ENCODE measurements around the gene CLEC19A. TPM values are rescaled to one million over a fixed set of nuclear protein-coding genes. Genes with fewer than 3 reads are reported as not detected.

Gene CLEC19A
- total RNA-seq, 1 donor from 2014 or later: not detected

- DNase-seq (ENCODE audit: extremely low spot score, unreplicated experiment): no peak
- no peaks in the 10 kb centered on the region for H3K4me1 Mint-ChIP-seq (ENCODE audit: unreplicated experiment)
- H3K36me3 Mint-ChIP-seq (ENCODE audit: unreplicated experiment): no peaks in the 10 kb centered on the region
- no peak overlapping the region for H3K4me3 Mint-ChIP-seq (ENCODE audit: unreplicated experiment)
- no peaks in the 10 kb centered on the region for H3K9me3 Mint-ChIP-seq (ENCODE audit: unreplicated experiment)
- no peak overlapping the region for H3K27ac Mint-ChIP-seq (ENCODE audit: unreplicated experiment)
- TF ChIP-seq, protein P1, sequence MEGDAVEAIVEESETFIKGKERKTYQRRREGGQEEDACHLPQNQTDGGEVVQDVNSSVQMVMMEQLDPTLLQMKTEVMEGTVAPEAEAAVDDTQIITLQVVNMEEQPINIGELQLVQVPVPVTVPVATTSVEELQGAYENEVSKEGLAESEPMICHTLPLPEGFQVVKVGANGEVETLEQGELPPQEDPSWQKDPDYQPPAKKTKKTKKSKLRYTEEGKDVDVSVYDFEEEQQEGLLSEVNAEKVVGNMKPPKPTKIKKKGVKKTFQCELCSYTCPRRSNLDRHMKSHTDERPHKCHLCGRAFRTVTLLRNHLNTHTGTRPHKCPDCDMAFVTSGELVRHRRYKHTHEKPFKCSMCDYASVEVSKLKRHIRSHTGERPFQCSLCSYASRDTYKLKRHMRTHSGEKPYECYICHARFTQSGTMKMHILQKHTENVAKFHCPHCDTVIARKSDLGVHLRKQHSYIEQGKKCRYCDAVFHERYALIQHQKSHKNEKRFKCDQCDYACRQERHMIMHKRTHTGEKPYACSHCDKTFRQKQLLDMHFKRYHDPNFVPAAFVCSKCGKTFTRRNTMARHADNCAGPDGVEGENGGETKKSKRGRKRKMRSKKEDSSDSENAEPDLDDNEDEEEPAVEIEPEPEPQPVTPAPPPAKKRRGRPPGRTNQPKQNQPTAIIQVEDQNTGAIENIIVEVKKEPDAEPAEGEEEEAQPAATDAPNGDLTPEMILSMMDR (IDR thresholded peaks at IDR 0.05): no peak
- no peaks in the 10 kb centered on the region for H3K27me3 Mint-ChIP-seq (ENCODE audit: unreplicated experiment)
Observed at GRCh38 chr16:19289811-19290485, 4.4 kb downstream of the CLEC19A start.

- TF ChIP-seq, protein P1 (IDR thresholded peaks at IDR 0.05): no peak
- no peak overlapping the region for H3K27ac Mint-ChIP-seq (ENCODE audit: unreplicated experiment)
- no peaks in the 10 kb centered on the region for H3K9me3 Mint-ChIP-seq (ENCODE audit: unreplicated experiment)
- H3K36me3 Mint-ChIP-seq (ENCODE audit: unreplicated experiment): no peaks in the 10 kb centered on the region
- H3K4me3 Mint-ChIP-seq (ENCODE audit: unreplicated experiment): no peak overlapping the region
- DNase-seq (ENCODE audit: extremely low spot score, unreplicated experiment): no peak
- H3K27me3 Mint-ChIP-seq (ENCODE audit: unreplicated experiment): no peaks in the 10 kb centered on the region
- H3K4me1 Mint-ChIP-seq (ENCODE audit: unreplicated experiment): no peaks in the 10 kb centered on the region
Observed at GRCh38 chr16:19290860-19291259, 5.3 kb downstream of the CLEC19A start.

DNA sequence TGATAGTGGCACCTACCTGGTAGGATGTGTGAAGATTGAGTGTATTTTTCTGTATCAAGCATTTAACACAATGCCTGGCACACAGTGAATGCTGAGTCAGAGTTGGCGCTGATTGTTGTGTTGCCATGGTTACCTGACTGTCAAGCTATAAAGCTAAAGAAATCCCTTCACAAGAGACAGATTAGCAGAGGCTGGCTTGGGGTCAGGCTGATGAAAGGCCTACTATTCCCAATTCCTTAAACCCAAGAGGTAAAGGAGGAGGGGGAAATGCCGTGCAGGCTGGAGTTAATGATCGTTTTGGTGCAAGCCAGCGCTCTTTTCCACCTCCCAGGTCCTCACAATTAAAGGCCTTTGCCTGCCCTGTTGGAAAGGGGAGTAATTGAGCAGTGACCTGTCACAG lies 5.9 kb downstream of the CLEC19A start:
- Mint-ChIP-seq H3K36me3 (ENCODE audit: unreplicated experiment) (no peaks in the 10 kb centered on the region), H3K4me1 (ENCODE audit: unreplicated experiment) (no peaks in the 10 kb centered on the region), H3K27ac (ENCODE audit: unreplicated experiment) (no peak overlapping the region), H3K4me3 (ENCODE audit: unreplicated experiment) (no peak overlapping the region), H3K27me3 (ENCODE audit: unreplicated experiment) (no peaks in the 10 kb centered on the region), H3K9me3 (ENCODE audit: unreplicated experiment) (no peaks in the 10 kb centered on the region)
- DNase-seq (ENCODE audit: extremely low spot score, unreplicated experiment): no peak
- TF ChIP-seq, protein P1 (IDR thresholded peaks at IDR 0.05): no peak

- Mint-ChIP-seq H3K4me1 (ENCODE audit: unreplicated experiment) (no peaks in the 10 kb centered on the region), H3K9me3 (ENCODE audit: unreplicated experiment) (no peaks in the 10 kb centered on the region), H3K27me3 (ENCODE audit: unreplicated experiment) (no peaks in the 10 kb centered on the region), H3K4me3 (ENCODE audit: unreplicated experiment) (no peak overlapping the region), H3K27ac (ENCODE audit: unreplicated experiment) (no peak overlapping the region), H3K36me3 (ENCODE audit: unreplicated experiment) (no peaks in the 10 kb centered on the region)
- no peak for DNase-seq (ENCODE audit: extremely low spot score, unreplicated experiment)
- TF ChIP-seq, protein P1 (IDR thresholded peaks at IDR 0.05): no peak
Observed at GRCh38 chr16:19292186-19292585, 6.7 kb downstream of the CLEC19A start.

- Mint-ChIP-seq H3K36me3 (ENCODE audit: unreplicated experiment) (no peaks in the 10 kb centered on the region), H3K4me1 (ENCODE audit: unreplicated experiment) (no peaks in the 10 kb centered on the region), H3K4me3 (ENCODE audit: unreplicated experiment) (no peak overlapping the region), H3K9me3 (ENCODE audit: unreplicated experiment) (no peaks in the 10 kb centered on the region), H3K27ac (ENCODE audit: unreplicated experiment) (no peak overlapping the region), H3K27me3 (ENCODE audit: unreplicated experiment) (no peaks in the 10 kb centered on the region)
- TF ChIP-seq, protein P1 (IDR thresholded peaks at IDR 0.05): no peak
- no peak for DNase-seq (ENCODE audit: extremely low spot score, unreplicated experiment)
Observed at GRCh38 chr16:19294156-19294649, 8.7 kb downstream of the CLEC19A start.

Measured in osteocyte (in vitro differentiated cells).